GM12892 (cell line): ENCODE data around the gene DAAM1.

Source experiments
- DNase-seq: peaks from one replicate; pipeline ENCODE4 v3.0.0; 2011; ENCODE audit not compliant: insufficient read length
- FAIRE-seq: peaks from 2 replicates; lab custom pipeline; 2011; peaks lifted over from hg19 to GRCh38; lab: Jason Lieb, UNC
- POLR2A ChIP-seq: IDR thresholded peaks from 2 replicates; pipeline ENCODE4 v1.6.1; 2011; ENCODE audit warnings: low read depth, low read length, control low read depth
- POLR2AphosphoS5 ChIP-seq: IDR thresholded peaks from 2 replicates; pipeline ENCODE4 v1.6.1; 2011; ENCODE audit warnings: low read depth, low read length, control low read depth
- TAF1 ChIP-seq: IDR thresholded peaks from 2 replicates; pipeline ENCODE4 v1.6.1; 2011; ENCODE audit warnings: low read depth, mild to moderate bottlenecking, control low read depth, low read length, borderline replicate concordance

The DAAM1 gene

GRCh38 chr14:59415836-59416602 is 227.6 kb downstream of the DAAM1 start:
- DNase-seq, result no peak
- FAIRE-seq, result no peak
- TF ChIP-seq POLR2A (no peak), TAF1 (no peak), POLR2AphosphoS5 (no peak)

GRCh38 chr14:59417311-59417710 is 228.8 kb downstream of the DAAM1 start:
- TF ChIP-seq POLR2A, result no peak
- TF ChIP-seq POLR2AphosphoS5, result no peak
- no peak for TF ChIP-seq TAF1
- no peak for DNase-seq
- FAIRE-seq, result no peak

GRCh38 chr14:59419303-59419702 is 230.8 kb downstream of the DAAM1 start:
- FAIRE-seq (no peak), DNase-seq (no peak)
- TF ChIP-seq POLR2A, result no peak
- no peak for TF ChIP-seq TAF1
- TF ChIP-seq POLR2AphosphoS5, result no peak
